Endothelial cell of hepatic sinusoid (primary cell): Measurements from ENCODE around the gene PBX4.

Source experiments
- in situ Hi-C: cut with HindIII; loops from 2 replicates; pipeline ENCODE4 v1.10.0; 2017; ENCODE audit warnings: low sequenced_read_pairs

Gene PBX4

DNA sequence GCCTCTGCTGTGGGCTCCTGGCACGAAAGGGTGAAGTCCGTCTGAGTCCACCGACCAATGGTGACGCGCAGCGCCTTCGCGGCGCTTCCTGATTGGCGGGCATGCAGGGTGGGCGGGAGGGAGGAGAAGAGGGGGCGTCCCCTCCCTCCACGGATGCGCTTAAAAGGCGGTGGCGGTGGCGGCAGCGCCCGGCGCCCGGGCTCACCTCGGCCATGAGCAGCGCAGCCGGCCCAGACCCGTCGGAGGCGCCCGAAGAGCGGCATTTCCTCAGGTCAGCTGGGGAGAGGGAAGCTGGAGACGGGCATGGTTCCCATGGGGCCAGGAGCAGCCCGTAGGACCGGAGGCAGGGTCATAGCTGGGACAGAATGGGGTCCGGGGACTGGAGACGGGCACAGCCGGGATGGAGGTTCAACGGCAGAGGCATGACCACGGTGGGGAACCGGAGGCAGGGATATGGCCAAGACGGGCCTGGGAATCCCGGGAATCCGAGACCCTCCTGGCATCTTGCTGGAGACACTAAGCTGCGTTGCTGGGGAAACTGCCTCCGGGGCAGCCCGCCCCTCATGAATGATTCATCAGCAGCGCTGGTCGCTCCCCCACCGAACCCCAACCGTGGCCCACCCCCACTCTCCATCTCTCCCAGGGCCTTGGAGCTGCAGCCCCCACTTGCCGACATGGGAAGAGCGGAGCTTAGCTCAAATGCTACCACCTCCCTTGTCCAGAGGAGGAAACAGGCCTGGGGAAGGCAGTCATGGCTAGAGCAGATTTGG, 89.6 kb downstream of the PBX4 start, which contains the start of gene YJEFN3:
YJEFN3 (plus strand) TSS at position 191 of the 770 bp plus-strand sequence; CDS start at position 213, 22 bp downstream.
- in situ Hi-C loops: no loop called here

DNA sequence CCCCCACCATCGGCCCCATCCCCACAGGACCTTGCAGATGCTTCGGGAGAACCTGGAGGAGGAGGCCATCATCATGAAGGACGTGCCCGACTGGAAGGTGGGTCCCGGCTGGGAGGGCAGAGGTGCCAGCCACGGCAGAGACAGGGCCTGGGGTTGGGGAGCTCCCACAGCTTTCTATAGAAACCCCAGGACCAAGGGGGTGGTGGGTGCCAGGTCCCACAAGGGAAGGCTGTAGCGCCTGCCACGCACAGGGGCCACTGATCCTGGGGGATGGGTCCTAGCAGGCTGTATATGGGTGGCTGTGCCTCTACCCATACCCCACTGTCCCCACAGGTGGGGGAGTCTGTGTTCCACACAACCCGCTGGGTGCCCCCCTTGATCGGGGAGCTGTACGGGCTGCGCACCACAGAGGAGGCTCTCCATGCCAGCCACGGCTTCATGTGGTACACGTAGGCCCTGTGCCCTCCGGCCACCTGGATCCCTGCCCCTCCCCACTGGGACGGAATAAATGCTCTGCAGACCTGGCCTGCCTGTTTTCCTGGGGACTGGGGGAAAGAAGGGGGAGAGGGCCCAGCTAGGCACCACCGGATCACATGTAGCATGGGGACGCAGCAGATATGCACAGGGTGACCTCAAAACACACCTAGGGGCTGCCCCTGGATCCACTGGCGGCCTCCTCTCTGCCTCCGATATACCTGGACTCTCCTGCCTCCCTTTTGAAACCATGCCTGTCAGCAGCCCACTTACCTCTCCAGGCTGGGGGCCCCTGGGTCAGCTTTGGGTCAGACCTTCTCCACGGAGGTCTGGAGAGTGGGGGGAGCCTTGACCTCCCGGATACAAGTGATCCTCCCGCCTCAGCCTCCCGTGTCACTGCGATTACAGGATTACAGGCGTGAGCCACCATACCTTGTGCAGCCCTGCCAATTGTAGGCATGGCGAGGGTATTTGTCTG, 90.5 kb downstream of the PBX4 start:
- in situ Hi-C loops: no loop called here

DNA sequence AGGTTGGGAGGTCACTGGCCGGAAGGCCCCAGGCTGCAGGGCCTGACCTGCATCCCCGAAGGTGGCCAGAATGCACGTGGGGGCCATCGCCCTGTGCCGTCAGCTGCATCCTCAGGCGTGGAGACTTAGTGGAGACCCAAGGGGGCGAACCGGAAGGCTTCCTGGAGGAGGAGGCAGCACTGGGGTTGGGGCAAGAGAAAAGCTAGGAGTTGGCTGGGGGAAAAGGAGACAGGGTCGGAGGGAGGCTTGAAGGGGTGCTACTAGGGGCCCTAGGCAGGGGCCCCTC, 91.2 kb downstream of the PBX4 start:
- in situ Hi-C loops: no loop called here

GRCh38 chr19:19526581-19527370, 91.7 kb downstream of the PBX4 start:
- in situ Hi-C loops: no loop called here

DNA sequence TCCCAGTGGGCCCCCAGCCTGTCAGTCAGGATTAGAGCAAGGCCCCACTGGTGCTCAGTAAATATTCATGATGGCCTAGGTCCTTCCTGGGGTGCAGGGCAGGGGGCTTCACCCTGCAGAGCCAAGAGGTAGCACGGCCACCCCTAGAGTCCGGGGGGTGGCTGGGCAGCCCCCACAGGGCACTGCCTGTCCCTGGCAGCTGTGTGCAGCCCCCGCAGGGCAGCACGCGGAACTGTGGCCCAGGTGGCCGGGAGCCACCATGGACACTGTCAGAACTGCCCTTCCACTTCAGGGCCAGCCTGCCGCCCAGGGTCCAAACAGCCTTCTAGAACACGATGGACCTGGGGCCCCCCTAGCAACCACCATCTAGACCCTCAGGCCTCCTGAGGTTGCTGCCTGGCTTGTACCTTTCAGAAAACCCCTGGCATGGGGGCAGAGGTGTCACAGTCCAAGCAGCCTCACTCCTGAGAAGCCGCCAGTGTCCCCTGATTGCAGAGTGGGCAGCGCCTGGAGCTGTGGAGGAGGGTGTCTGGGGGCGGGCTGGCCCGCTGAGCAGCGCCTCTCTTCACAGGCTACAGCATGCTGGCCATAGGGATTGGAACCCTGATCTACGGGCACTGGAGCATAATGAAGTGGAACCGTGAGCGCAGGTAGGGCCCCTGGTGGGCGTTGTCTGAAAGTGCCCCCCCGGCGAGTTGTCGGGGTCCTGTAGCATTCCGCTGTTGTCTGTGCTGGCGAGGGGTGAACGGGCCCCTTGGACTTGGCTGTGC, 92.7 kb downstream of the PBX4 start:
- in situ Hi-C loops: no loop called here

- in situ Hi-C loops: no loop called here
These were observed 94.4 kb downstream of the PBX4 start for GRCh38 chr19:19524053-19524452.

DNA sequence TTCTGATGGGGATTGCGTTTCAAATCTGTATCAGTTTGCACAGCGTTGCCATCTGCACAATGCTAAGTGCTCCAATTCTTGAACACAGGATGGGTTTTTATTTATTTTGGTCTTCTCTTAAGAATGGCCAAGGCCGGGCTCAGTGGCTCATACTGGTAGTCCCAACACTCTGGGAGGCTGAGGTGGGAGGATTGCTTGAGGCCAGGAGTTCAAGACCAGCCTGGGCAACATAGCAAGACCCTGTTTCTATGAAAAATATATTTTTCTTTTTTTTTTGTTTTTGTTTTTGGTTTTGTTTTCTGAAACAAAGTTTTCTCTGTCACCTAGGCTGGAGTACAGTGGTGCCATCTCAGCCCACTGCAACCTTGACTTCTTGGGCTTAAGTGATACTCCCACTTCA, 95.3 kb downstream of the PBX4 start:
- in situ Hi-C loops: no loop called here

- in situ Hi-C loops: no loop called here
These were observed 97.5 kb downstream of the PBX4 start for GRCh38 chr19:19520989-19521388.

DNA sequence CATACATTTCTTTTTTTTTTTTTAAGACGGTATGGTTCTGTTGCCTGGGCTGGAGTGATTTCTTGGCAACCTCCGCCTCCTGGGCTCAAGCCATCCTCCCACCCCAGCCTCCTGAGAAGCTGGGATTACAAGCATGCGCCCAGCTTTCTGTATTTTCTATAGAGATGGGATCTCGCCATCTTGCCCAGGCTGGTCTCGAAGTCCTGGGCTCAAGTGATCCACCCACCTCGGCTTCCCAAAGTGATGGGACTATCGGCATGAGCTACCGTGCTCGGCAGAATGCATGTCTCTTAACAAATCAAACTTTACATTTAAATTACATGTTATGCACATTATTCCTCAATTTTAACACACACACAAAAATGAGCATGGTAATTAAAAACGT, 101.3 kb downstream of the PBX4 start:
- in situ Hi-C loops: no loop called here

DNA sequence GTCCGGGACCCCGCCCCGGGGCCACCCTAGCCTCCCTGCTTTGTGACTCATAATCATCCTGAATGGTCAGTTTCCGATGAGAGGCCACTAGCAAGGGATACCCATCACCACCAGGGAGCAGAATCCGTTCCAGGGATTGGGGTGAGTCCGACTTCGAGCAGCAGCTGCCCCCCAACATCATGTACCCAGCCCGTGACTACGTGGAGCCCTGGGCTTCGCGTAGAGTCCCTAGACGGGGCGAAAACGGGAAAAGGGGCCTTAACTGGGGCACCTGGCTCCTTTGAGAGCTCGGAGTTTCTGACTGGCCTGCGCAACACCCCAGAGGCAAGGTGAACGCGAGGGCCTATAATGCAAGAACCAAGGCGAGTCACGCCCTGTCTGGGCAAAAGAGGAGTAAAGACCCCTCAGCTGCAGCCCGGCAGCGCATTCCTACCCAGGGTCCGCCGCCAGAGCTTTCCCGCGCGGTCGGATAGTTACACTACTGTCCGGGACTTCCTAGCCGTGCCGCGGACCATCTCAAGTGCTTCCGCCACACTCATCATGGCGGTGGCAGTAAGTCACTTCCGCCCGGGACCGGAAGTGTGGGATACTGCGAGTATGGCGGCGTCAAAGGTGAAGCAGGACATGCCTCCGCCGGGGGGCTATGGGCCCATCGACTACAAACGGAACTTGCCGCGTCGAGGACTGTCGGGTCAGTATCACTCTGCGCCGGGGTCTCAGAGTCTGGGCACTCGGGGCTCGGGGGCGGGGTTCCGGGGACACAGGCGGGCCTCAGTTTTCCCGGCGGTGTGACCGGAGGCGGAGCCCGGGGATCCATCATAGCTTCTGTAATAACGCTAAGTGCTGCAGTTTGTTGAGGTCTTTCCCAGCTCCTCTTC, 102.6 kb downstream of the PBX4 start, which contains the start of gene NDUFA13:
NDUFA13 (plus strand) TSS at position 584 of the 878 bp plus-strand sequence; CDS start at position 598, 14 bp downstream.
- in situ Hi-C loops: no loop called here

DNA sequence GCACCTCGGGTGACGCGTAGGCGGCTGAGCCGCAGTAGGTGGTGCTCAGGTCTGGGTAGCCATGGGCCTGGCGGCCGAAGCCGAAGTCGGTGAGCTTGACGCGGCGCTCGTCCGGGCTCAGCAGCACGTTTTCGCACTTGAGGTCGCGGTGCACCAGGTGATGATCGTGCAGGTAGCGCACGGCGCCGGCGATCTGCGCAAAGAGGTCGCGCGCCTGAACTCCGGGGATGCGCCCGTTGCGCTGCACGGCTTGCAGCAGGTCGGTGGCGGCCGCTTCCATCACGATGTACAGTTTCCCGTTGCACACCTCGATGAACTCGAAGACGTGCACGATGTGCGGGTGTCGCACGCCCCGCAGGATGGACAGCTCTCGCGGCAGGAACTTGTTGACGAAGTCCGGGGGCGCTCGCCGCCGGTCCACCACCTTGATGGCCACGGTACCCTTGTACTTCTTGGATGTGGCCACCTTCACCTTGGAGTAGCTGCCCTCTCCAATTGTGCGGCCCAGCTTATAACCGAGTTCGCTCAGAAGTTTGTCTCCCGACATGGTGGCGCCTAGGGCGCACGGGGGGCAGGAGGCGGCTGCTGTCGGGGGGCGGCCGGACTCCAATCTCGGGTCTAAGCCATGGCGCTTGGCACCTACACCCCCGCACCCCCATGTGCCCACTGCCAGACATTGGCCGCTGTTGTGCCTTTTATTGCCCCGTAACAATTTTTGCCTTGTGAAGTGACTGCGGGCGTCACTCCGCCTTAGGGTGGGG, 103.4 kb downstream of the PBX4 start, which contains the start of gene TSSK6:
TSSK6 (minus strand) TSS at position 668 of the 761 bp plus-strand sequence; CDS start at position 547, 121 bp downstream.
- in situ Hi-C loops: no loop called here

DNA sequence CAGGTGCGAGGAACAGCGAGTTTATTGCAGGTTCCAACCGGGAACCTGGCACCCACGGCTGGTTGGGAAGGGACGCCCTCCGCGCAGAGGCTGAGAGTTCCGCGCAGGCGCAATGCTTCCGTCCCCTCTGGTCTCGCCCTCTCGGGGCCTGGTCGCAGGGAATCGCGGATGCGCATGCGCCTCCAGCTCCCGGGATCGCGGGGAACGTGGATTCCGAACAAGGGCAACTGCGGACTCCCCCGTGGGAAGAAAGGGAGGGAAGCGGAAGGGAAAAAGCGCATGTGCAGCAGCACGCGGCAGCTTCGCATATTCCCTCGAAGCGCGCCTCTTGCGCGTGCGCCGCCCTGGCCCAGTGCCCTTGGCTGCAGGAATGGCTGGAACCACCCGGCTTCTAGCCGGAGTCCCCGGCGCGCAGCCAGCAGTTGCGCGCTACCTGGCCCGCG, 104.3 kb downstream of the PBX4 start:
- in situ Hi-C loops: no loop called here

DNA sequence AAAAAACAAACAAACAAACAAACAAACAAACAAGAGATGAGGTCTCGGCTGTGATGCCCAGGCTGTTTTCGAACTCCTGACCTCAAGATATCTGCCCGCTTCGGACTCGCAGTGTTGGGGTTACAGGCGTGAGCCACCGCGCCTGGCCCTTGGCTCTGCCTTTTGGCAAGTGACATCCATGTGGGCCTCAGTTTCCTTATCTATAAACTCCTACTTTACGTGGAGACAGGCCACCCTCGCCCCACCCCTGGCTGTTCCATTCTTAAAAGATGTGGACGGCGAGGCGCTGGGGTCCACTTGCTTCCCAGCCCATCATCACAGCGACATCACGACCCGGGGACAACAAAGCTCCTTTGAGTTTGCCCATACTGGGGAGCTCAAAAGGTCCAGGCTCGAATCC, 104.8 kb downstream of the PBX4 start:
- in situ Hi-C loops: no loop called here
